Karpas-422 (cell line): ENCODE data around the gene HS3ST2. TPM values are rescaled to one million over a fixed set of nuclear protein-coding genes. Genes with fewer than 3 reads are reported as not detected.
"Not testable (repeated sequence)": the region's sequence is repeated elsewhere in the genome, so short reads cannot be mapped to it uniquely, and the experiment has no call there.

Experiments
- DNase-seq: peaks from one replicate; pipeline ENCODE4 v3.0.0-alpha.2; 2015
- H2AFZ ChIP-seq: fragments of 200-600 bp; sonication (generic); 2 replicates; pipeline ENCODE4 v1.6.1; 2014; ENCODE audit warnings: antibody characterized with exemption, low read length, mixed read lengths
- H3K27ac ChIP-seq: fragments of 200-600 bp; sonication (generic); 2 replicates; pipeline ENCODE4 v1.5.1; 2014; ENCODE audit warnings: mild to moderate bottlenecking, low read length, moderate library complexity
- H3K27me3 ChIP-seq: fragments of 200-600 bp; sonication (generic); 2 replicates; pipeline ENCODE4 v1.6.1; 2014; ENCODE audit warnings: low read length, mixed read lengths
- H3K36me3 ChIP-seq: fragments of 200-600 bp; sonication (generic); 2 replicates; pipeline ENCODE4 v1.6.1; 2014; ENCODE audit warnings: low read length, mixed read lengths; ENCODE audit not compliant: insufficient read depth
- H3K4me1 ChIP-seq: fragments of 200-600 bp; sonication (generic); 2 replicates; pipeline ENCODE4 v1.6.1; 2014; ENCODE audit warnings: mild to moderate bottlenecking, low read length, mixed read lengths
- H3K4me2 ChIP-seq: fragments of 200-600 bp; sonication (generic); 2 replicates; pipeline ENCODE4 v1.6.1; 2014; ENCODE audit warnings: low read length, low read depth, mild to moderate bottlenecking; ENCODE audit not compliant: poor library complexity, severe bottlenecking
- H3K4me3 ChIP-seq: fragments of 200-600 bp; sonication (generic); 2 replicates; pipeline ENCODE4 v1.5.1; 2014; ENCODE audit warnings: mild to moderate bottlenecking, antibody characterized with exemption, low read length, mixed read lengths
- H3K79me2 ChIP-seq: fragments of 200-600 bp; sonication (generic); 2 replicates; pipeline ENCODE4 v1.6.1; 2014; ENCODE audit warnings: mild to moderate bottlenecking, low read length, mixed read lengths
- H3K9ac ChIP-seq: fragments of 200-600 bp; sonication (generic); 2 replicates; pipeline ENCODE4 v1.6.0; 2014; ENCODE audit warnings: low read length
- H3K9me2 ChIP-seq: fragments of 200-600 bp; sonication (generic), shearing (Covaris generic); replicated peaks from 2 replicates; pipeline ENCODE4 v1.6.0; 2014; ENCODE audit warnings: mild to moderate bottlenecking, low read length, moderate library complexity; ENCODE audit not compliant: insufficient read depth
- H3K9me3 ChIP-seq: fragments of 300-700, 200-600 bp; sonication (generic); 2 replicates; pipeline ENCODE4 v1.6.1; 2014; ENCODE audit warnings: low read length, mixed read lengths
- H4K20me1 ChIP-seq: fragments of 200-600 bp; sonication (generic); 2 replicates; pipeline ENCODE4 v1.6.1; 2014; ENCODE audit warnings: mild to moderate bottlenecking, antibody characterized with exemption, low read length, low read depth; ENCODE audit not compliant: insufficient read depth
- total RNA-seq: library from RNA; depleted of rRNA; stranded (reverse); fragments of >200 nt; shearing (Covaris generic); gene quantifications from 2 replicates; pipeline ENCODE4 v1.2.3, GENCODE V29; 2014; ENCODE audit warnings: low replicate concordance

Gene HS3ST2
- total RNA-seq, 1 experiment from 2014 or later: not detected

- H3K9ac ChIP-seq: no peak overlapping the region
- H3K79me2 ChIP-seq: no peaks in the 10 kb centered on the region
- H3K9me3 ChIP-seq: no peaks in the 10 kb centered on the region
- H3K27me3 ChIP-seq: no peaks in the 10 kb centered on the region
- no peaks in the 10 kb centered on the region for H4K20me1 ChIP-seq
- H2AFZ ChIP-seq: no peak overlapping the region
- H3K9me2 ChIP-seq: no peaks in the 10 kb centered on the region
- no peaks in the 10 kb centered on the region for H3K4me1 ChIP-seq
- no peak overlapping the region for H3K4me3 ChIP-seq
- H3K4me2 ChIP-seq: no peak overlapping the region
- no peak overlapping the region for H3K27ac ChIP-seq
- no peak for DNase-seq
- H3K36me3 ChIP-seq: no peaks in the 10 kb centered on the region
Observed at GRCh38 chr16:22816475-22816874, 2.5 kb downstream of the HS3ST2 start.

- H3K4me2 ChIP-seq, H4K20me1 ChIP-seq, H3K9me2 ChIP-seq, H3K27me3 ChIP-seq, H3K4me3 ChIP-seq, H3K9ac ChIP-seq, H3K9me3 ChIP-seq, DNase-seq, H3K4me1 ChIP-seq, H3K36me3 ChIP-seq, H3K27ac ChIP-seq, H3K79me2 ChIP-seq, H2AFZ ChIP-seq: not testable (repeated sequence)
Observed at GRCh38 chr16:22818736-22819135, 4.8 kb downstream of the HS3ST2 start.

- no peaks in the 10 kb centered on the region for H3K36me3 ChIP-seq
- H3K4me3 ChIP-seq: no peak overlapping the region
- DNase-seq: no peak
- H3K4me2 ChIP-seq: no peak overlapping the region
- no peak overlapping the region for H2AFZ ChIP-seq
- no peaks in the 10 kb centered on the region for H3K9me3 ChIP-seq
- no peaks in the 10 kb centered on the region for H3K27me3 ChIP-seq
- H3K79me2 ChIP-seq: no peaks in the 10 kb centered on the region
- H3K9ac ChIP-seq: no peak overlapping the region
- no peaks in the 10 kb centered on the region for H3K9me2 ChIP-seq
- no peak overlapping the region for H3K27ac ChIP-seq
- H4K20me1 ChIP-seq: no peaks in the 10 kb centered on the region
- H3K4me1 ChIP-seq: no peaks in the 10 kb centered on the region
Observed at GRCh38 chr16:22838681-22839080, 24.7 kb downstream of the HS3ST2 start.

GRCh38 chr16:22842031-22842430 lies 28.1 kb downstream of the HS3ST2 start:
- H3K79me2 ChIP-seq, H3K4me3 ChIP-seq, H3K36me3 ChIP-seq, H2AFZ ChIP-seq, H3K27ac ChIP-seq, DNase-seq, H3K4me1 ChIP-seq, H3K9me3 ChIP-seq, H3K27me3 ChIP-seq, H3K4me2 ChIP-seq, H3K9ac ChIP-seq, H4K20me1 ChIP-seq, H3K9me2 ChIP-seq: not testable (repeated sequence)

GRCh38 chr16:22843122-22843521 lies 29.2 kb downstream of the HS3ST2 start:
- no peak overlapping the region for H3K4me3 ChIP-seq
- H3K9ac ChIP-seq: no peak overlapping the region
- H3K36me3 ChIP-seq: no peaks in the 10 kb centered on the region
- no peaks in the 10 kb centered on the region for H3K79me2 ChIP-seq
- H3K27me3 ChIP-seq: no peaks in the 10 kb centered on the region
- H3K27ac ChIP-seq: no peak overlapping the region
- H4K20me1 ChIP-seq: no peaks in the 10 kb centered on the region
- no peaks in the 10 kb centered on the region for H3K9me2 ChIP-seq
- no peak for DNase-seq
- no peaks in the 10 kb centered on the region for H3K9me3 ChIP-seq
- no peak overlapping the region for H2AFZ ChIP-seq
- no peak overlapping the region for H3K4me2 ChIP-seq
- H3K4me1 ChIP-seq: no peaks in the 10 kb centered on the region

- no peak overlapping the region for H2AFZ ChIP-seq
- no peaks in the 10 kb centered on the region for H3K27me3 ChIP-seq
- H3K9me2 ChIP-seq: no peaks in the 10 kb centered on the region
- no peak overlapping the region for H3K27ac ChIP-seq
- no peak overlapping the region for H3K9ac ChIP-seq
- no peaks in the 10 kb centered on the region for H4K20me1 ChIP-seq
- no peaks in the 10 kb centered on the region for H3K9me3 ChIP-seq
- no peaks in the 10 kb centered on the region for H3K36me3 ChIP-seq
- DNase-seq: no peak
- H3K4me2 ChIP-seq: no peak overlapping the region
- H3K79me2 ChIP-seq: no peaks in the 10 kb centered on the region
- H3K4me3 ChIP-seq: no peak overlapping the region
- H3K4me1 ChIP-seq: no peaks in the 10 kb centered on the region
Observed at GRCh38 chr16:22843856-22844255, 29.9 kb downstream of the HS3ST2 start.

GRCh38 chr16:22844416-22844815 lies 30.5 kb downstream of the HS3ST2 start:
- Histone ChIP-seq H3K4me1 (no peaks in the 10 kb centered on the region), H3K4me3 (no peak overlapping the region), H3K9ac (no peak overlapping the region), H3K27me3 (no peaks in the 10 kb centered on the region), H4K20me1 (no peaks in the 10 kb centered on the region), H3K4me2 (no peak overlapping the region), H3K27ac (no peak overlapping the region), H3K9me3 (no peaks in the 10 kb centered on the region), H2AFZ (no peak overlapping the region), H3K79me2 (no peaks in the 10 kb centered on the region), H3K9me2 (no peaks in the 10 kb centered on the region), H3K36me3 (no peaks in the 10 kb centered on the region)
- DNase-seq: peak; percentile 46

- H2AFZ ChIP-seq: no peak overlapping the region
- no peak overlapping the region for H3K9ac ChIP-seq
- H3K27me3 ChIP-seq: no peaks in the 10 kb centered on the region
- no peak overlapping the region for H3K27ac ChIP-seq
- H3K9me2 ChIP-seq: no peaks in the 10 kb centered on the region
- H3K4me3 ChIP-seq: no peak overlapping the region
- H3K4me2 ChIP-seq: no peak overlapping the region
- H3K79me2 ChIP-seq: no peaks in the 10 kb centered on the region
- no peaks in the 10 kb centered on the region for H3K36me3 ChIP-seq
- H3K4me1 ChIP-seq: no peaks in the 10 kb centered on the region
- DNase-seq: no peak
- no peaks in the 10 kb centered on the region for H3K9me3 ChIP-seq
- no peaks in the 10 kb centered on the region for H4K20me1 ChIP-seq
Observed at GRCh38 chr16:22847100-22847499, 33.1 kb downstream of the HS3ST2 start.

- no peaks in the 10 kb centered on the region for H3K9me2 ChIP-seq
- H3K27me3 ChIP-seq: no peaks in the 10 kb centered on the region
- H3K9ac ChIP-seq: no peak overlapping the region
- no peak overlapping the region for H3K27ac ChIP-seq
- no peaks in the 10 kb centered on the region for H4K20me1 ChIP-seq
- no peaks in the 10 kb centered on the region for H3K36me3 ChIP-seq
- H3K4me1 ChIP-seq: no peaks in the 10 kb centered on the region
- no peak overlapping the region for H2AFZ ChIP-seq
- no peaks in the 10 kb centered on the region for H3K79me2 ChIP-seq
- DNase-seq: no peak
- H3K9me3 ChIP-seq: no peaks in the 10 kb centered on the region
- H3K4me2 ChIP-seq: no peak overlapping the region
- no peak overlapping the region for H3K4me3 ChIP-seq
Observed at GRCh38 chr16:22847690-22848089, 33.7 kb downstream of the HS3ST2 start.
